HepG2 (cell line): ENCODE results near the gene HOXC4. TPM values are rescaled to one million over a fixed set of nuclear protein-coding genes. Genes with fewer than 3 reads are reported as not detected.

Source experiments
- ATAC-seq: fragments of 200-7000 bp; cut with Tn5 transposase; 3 replicates; pipeline ENCODE4 v1.9.1; 2020; ENCODE audit warnings: mild to moderate bottlenecking, moderate library complexity
- BruUV-seq: library from RNA; stranded (reverse); fragments of 400-500 nt; replicated peaks from 2 replicates; lab custom pipeline; 2021; lab: Mats Ljungman, UMichigan
- CTCF ChIA-PET: fragments of 300-600 bp; formaldehyde crosslinking; extraction: SDS; loops from one replicate; lab custom pipeline; 2021; ENCODE audit warnings: low total read pairs, inconsistent platforms, low intra/inter-chr PET ratio; lab: Yijun Ruan, JAX
- POLR2A ChIA-PET: fragments of 350-600 bp; sonication (Branson Sonifier 250); formaldehyde crosslinking; loops from one replicate; lab custom pipeline; 2020; ENCODE audit warnings: antibody characterized with exemption, inconsistent platforms; lab: Yijun Ruan, JAX
- DNase-seq: peaks from one replicate; pipeline ENCODE4 v3.0.0-alpha.2; 2015; ENCODE audit warnings: low spot score
- FAIRE-seq: peaks from 3 replicates; lab custom pipeline; 2011; peaks lifted over from hg19 to GRCh38; lab: Jason Lieb, UNC
- H2AFZ ChIP-seq: one replicate; pipeline ENCODE4 v1.6.1; 2011; ENCODE audit warnings: low read length, inconsistent platforms
- H3K27ac ChIP-seq: fragments of 300-600 bp; 3 replicates; pipeline ENCODE4 v1.8.0; 2011; ENCODE audit warnings: mixed run types, mild to moderate bottlenecking, mixed read lengths, low read length, inconsistent platforms; ENCODE audit not compliant: insufficient read depth; ENCODE audit errors: extremely low read length
- H3K27me3 ChIP-seq, 2 experiments: fragments of 200-600 bp in 1 of 2; 2 replicates in 1 of 2; 3 replicates in 1 of 2; pipeline versions ENCODE4 v1.6.0 to v1.8.0; 2011; ENCODE audit warnings: low read length in 2 of 2, mild to moderate bottlenecking in 2 of 2, moderate library complexity in 2 of 2, inconsistent platforms in 1 of 2; ENCODE audit not compliant: insufficient read depth in 2 of 2, control insufficient read depth in 1 of 2
- H3K36me3 ChIP-seq, 2 experiments: fragments of 200-600 bp in 1 of 2; replicated peaks in 1 of 2; 2 replicates in 1 of 2; 3 replicates in 1 of 2; pipeline versions ENCODE4 v1.5.1 to v1.8.0; 2011; ENCODE audit warnings: low read length in 2 of 2, inconsistent platforms in 1 of 2; ENCODE audit not compliant: insufficient read depth in 2 of 2, control insufficient read depth in 1 of 2
- H3K4me1 ChIP-seq: 2 replicates; pipeline ENCODE4 v1.5.1; 2012; ENCODE audit warnings: low read length, inconsistent platforms; ENCODE audit not compliant: insufficient read depth
- H3K4me2 ChIP-seq: 2 replicates; pipeline ENCODE4 v1.6.0; 2011; ENCODE audit warnings: low read depth, low read length, inconsistent platforms
- H3K4me3 ChIP-seq, 3 experiments: fragments of 200-600 bp in 1 of 3; sonication (generic), shearing (Covaris generic) in 1 of 3; replicated peaks in 1 of 3; 2 replicates each; pipeline ENCODE4 v1.5.1; 2011 to 2016; ENCODE audit warnings: low read length in 3 of 3, inconsistent platforms in 2 of 3, low read depth in 2 of 3, mild to moderate bottlenecking in 2 of 3, control low read depth in 1 of 3, mixed read lengths in 1 of 3; ENCODE audit not compliant: insufficient read depth in 1 of 3
- H3K79me2 ChIP-seq: one replicate; pipeline ENCODE4 v1.6.1; 2011; ENCODE audit warnings: low read length, inconsistent platforms; ENCODE audit not compliant: insufficient read depth
- H3K9ac ChIP-seq: 2 replicates; pipeline ENCODE4 v1.6.0; 2011; ENCODE audit warnings: mild to moderate bottlenecking, low read depth, low read length, inconsistent platforms; ENCODE audit not compliant: insufficient read depth
- H3K9me3 ChIP-seq: 2 replicates; pipeline ENCODE4 v1.5.1; 2012; ENCODE audit warnings: mild to moderate bottlenecking, low read length
- H4K20me1 ChIP-seq: 2 replicates; pipeline ENCODE4 v1.6.0; 2011; ENCODE audit warnings: inconsistent platforms, mild to moderate bottlenecking, low read length, moderate library complexity; ENCODE audit not compliant: insufficient read depth
- DNMT1 ChIP-seq: sonication (generic); formaldehyde crosslinking; IDR thresholded peaks from 2 replicates; pipeline ENCODE4 v1.5.1; 2020; ENCODE audit warnings: mild to moderate bottlenecking, missing genetic modification reagents
- FOXO1 ChIP-seq: sonication (generic); formaldehyde crosslinking; IDR thresholded peaks from 2 replicates; pipeline ENCODE4 v1.4.0; 2020; ENCODE audit warnings: missing genetic modification reagents
- FOXP1 ChIP-seq, 2 experiments: fragments of 450-650 bp in 1 of 2; IDR thresholded peaks; 2 replicates each; pipeline ENCODE4 v1.6.1; 2017 to 2018; ENCODE audit warnings: antibody characterized with exemption in 1 of 2
- HNF4A ChIP-seq: sonication (generic); formaldehyde crosslinking; IDR thresholded peaks from 2 replicates; pipeline ENCODE4 v1.4.0; 2020; ENCODE audit warnings: missing genetic modification reagents
- ISL2 ChIP-seq: sonication (generic); formaldehyde crosslinking; IDR thresholded peaks from 2 replicates; pipeline ENCODE4 v1.5.0; 2020; ENCODE audit warnings: missing genetic modification reagents
- SP140L ChIP-seq: sonication (generic); formaldehyde crosslinking; IDR thresholded peaks from 2 replicates; pipeline ENCODE4 v1.4.0; 2020; ENCODE audit warnings: missing genetic modification reagents, borderline replicate concordance
- SUZ12 ChIP-seq: fragments of 150-350 bp; IDR thresholded peaks from 2 replicates; pipeline ENCODE4 v1.6.1; 2014; ENCODE audit warnings: low read depth, low read length
- TCF7 ChIP-seq: sonication (generic); IDR thresholded peaks from 2 replicates; pipeline ENCODE4 v1.6.1; 2016; ENCODE audit warnings: antibody characterized with exemption, low read depth
- ZKSCAN8 ChIP-seq: IDR thresholded peaks from 2 replicates; pipeline ENCODE4 v1.6.1; 2016; ENCODE audit warnings: borderline replicate concordance, missing genetic modification reagents, missing compliant biosample characterization
- ZNF30 ChIP-seq: sonication (generic); formaldehyde crosslinking; IDR thresholded peaks from 2 replicates; pipeline ENCODE4 v1.5.0; 2020; ENCODE audit warnings: mild to moderate bottlenecking, missing genetic modification reagents
- ZNF460 ChIP-seq: sonication (generic); formaldehyde crosslinking; IDR thresholded peaks from 2 replicates; pipeline ENCODE4 v1.5.1; 2020; ENCODE audit warnings: missing genetic modification reagents, mild to moderate bottlenecking, borderline replicate concordance
- ZNF766 ChIP-seq: sonication (generic); formaldehyde crosslinking; IDR thresholded peaks from 2 replicates; pipeline ENCODE4 v1.5.0; 2020; ENCODE audit warnings: missing genetic modification reagents, borderline replicate concordance
- ZNF773 ChIP-seq: sonication (generic); formaldehyde crosslinking; IDR thresholded peaks from 2 replicates; pipeline ENCODE4 v1.4.0; 2020; ENCODE audit warnings: missing genetic modification reagents, borderline replicate concordance
- ZNF790 ChIP-seq: sonication (generic); formaldehyde crosslinking; IDR thresholded peaks from 2 replicates; pipeline ENCODE4 v1.8.0; 2022; ENCODE audit warnings: missing genetic modification reagents, mild to moderate bottlenecking, borderline replicate concordance
- ZNF850 ChIP-seq: sonication (generic); formaldehyde crosslinking; conservative IDR thresholded peaks from 2 replicates; pipeline ENCODE4 v1.9.0; 2021; ENCODE audit warnings: mild to moderate bottlenecking, missing genetic modification reagents
- WGBS: methylation state at CpG from one replicate; pipeline ENCODE4 v1.1.6; 2017; ENCODE audit warnings: low lambda C conversion rate; 5-methylcytosine and 5-hydroxymethylcytosine counted together
- in situ Hi-C: cut with HindIII; loops from 2 replicates; pipeline ENCODE4 v1.10.0; 2017; ENCODE audit warnings: low pct_unique_long_range_greater_than_20kb; ENCODE audit not compliant: extremely low pct_ligation_motif_present
- intact Hi-C: fragments of 100-400 bp; cut with micrococcal nuclease; formaldehyde crosslinking; loops from one replicate; pipeline ENCODE4 v1.10.0; 2022; ENCODE audit not compliant: unreplicated experiment
- polyA plus RNA-seq, 8 experiments: library from polyadenylated mRNA; depleted of rRNA in 3 of 8; stranded (reverse) in 7 of 8; unstranded in 1 of 8; fragments of >200 nt; fragmentation: Illumina TruSeq in 4 of 8; extraction: Trizol in 4 of 8; gene quantifications; 2 replicates each; pipeline versions ENCODE4 v1.2.1 to v1.2.3, GENCODE V29; 2011 to 2016; ENCODE audit warnings: low read depth in 4 of 8, missing spikeins in 1 of 8, mixed read lengths in 1 of 8; ENCODE audit not compliant: insufficient read depth in 1 of 8
- total RNA-seq, 5 experiments: library from RNA; depleted of rRNA; stranded (reverse); fragments of >200 nt; fragmentation: Illumina TruSeq; extraction: Trizol; gene quantifications; 2 replicates each; pipeline ENCODE4 v1.2.3, GENCODE V29; 2016; ENCODE audit warnings: low read depth in 1 of 5
- TF ChIP-seq, protein P1 (sequence below): IDR thresholded peaks from 2 replicates; pipeline ENCODE4 v1.6.1; 2016; ENCODE audit warnings: missing genetic modification reagents, missing compliant biosample characterization
- TF ChIP-seq, protein P2 (sequence below): sonication (generic); formaldehyde crosslinking; IDR thresholded peaks from 2 replicates; pipeline ENCODE4 v1.4.0; 2020; ENCODE audit warnings: mild to moderate bottlenecking, missing genetic modification reagents
- TF ChIP-seq, protein P3 (sequence below): IDR thresholded peaks from 2 replicates; pipeline ENCODE4 v1.6.1; 2016
- TF ChIP-seq, protein P4 (sequence below): sonication (generic); formaldehyde crosslinking; IDR thresholded peaks from 2 replicates; pipeline ENCODE4 v1.4.0; 2020; ENCODE audit warnings: missing genetic modification reagents, borderline replicate concordance

HOXC4 gene
- total and polyA plus RNA-seq, 2 of the 13 experiments (the other 11 are each of a cell fraction or from before 2014, with no cell fraction given) = not detected

DNA sequence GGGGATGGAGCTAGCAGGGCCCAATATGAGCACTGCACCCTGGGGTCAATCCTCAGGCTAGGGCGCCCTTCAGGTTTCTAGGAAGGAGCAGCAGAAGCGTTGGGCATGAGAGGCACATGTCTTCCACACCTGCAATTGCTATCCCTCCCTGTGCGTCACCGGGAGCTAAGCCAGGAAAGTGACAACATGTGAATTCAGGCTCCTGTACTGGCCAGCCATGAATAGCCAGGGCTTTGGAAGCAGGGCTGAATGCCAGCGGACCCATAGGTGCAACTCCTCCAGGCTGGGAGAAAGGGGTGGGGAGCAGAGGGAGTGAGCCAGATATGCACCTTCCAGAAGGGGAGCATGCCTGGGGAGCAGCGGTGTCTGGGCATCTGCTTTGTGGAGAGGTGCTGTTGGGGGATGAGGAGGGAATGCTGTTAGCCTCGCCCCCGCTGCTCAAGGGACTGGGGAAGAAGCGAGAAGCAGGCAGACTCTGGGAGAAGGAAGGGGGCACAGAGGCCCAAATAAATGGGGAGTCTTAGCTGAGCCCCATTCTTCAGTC is 14.7 kb upstream of the HOXC4 start:
- ATAC-seq (no peak), DNase-seq (no peak), FAIRE-seq (no peak)
- H3K4me1 ChIP-seq = no peaks in the 10 kb centered on the region
- no peak overlapping the region for H3K4me2 ChIP-seq
- H2AFZ ChIP-seq = no peak overlapping the region
- H3K36me3 ChIP-seq = no peaks in the 10 kb centered on the region
- H4K20me1 ChIP-seq = no peaks in the 10 kb centered on the region
- in situ Hi-C loops = no loop called here
- H3K9me3 ChIP-seq = no peaks in the 10 kb centered on the region
- CTCF ChIA-PET = no interaction called here
- intact Hi-C loops = no loop called here
- H3K27ac ChIP-seq = no peak overlapping the region
- H3K27me3 ChIP-seq = peaks cover 8 to 56% of the 10 kb centered on the region in 2 experiments
- H3K9ac ChIP-seq = no peak overlapping the region
- BruUV-seq = no TSS peak
- POLR2A ChIA-PET = no interaction called here
- no peaks in the 10 kb centered on the region for H3K79me2 ChIP-seq
- WGBS = 41% methylated on average over 9 of the region's 9 CpGs
- no peak overlapping the region for H3K4me3 ChIP-seq
- no peak for TF ChIP-seq ZNF850 (CRISPR knock-in tag)
- no peak for TF ChIP-seq ZNF766 (CRISPR knock-in tag)
- no peak for TF ChIP-seq FOXP1 (IDR thresholded peaks at IDR 0.05)
- no peak for TF ChIP-seq FOXP1 (CRISPR knock-in tag; IDR thresholded peaks at IDR 0.05)
- TF ChIP-seq ZNF460 (CRISPR knock-in tag) = no peak
- no peak for TF ChIP-seq SUZ12
- TF ChIP-seq ZNF30 = no peak
- TF ChIP-seq ISL2 (CRISPR knock-in tag) = no peak
- TF ChIP-seq, protein P1, sequence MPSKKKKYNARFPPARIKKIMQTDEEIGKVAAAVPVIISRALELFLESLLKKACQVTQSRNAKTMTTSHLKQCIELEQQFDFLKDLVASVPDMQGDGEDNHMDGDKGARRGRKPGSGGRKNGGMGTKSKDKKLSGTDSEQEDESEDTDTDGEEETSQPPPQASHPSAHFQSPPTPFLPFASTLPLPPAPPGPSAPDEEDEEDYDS (CRISPR knock-in tag) = no peak
- TF ChIP-seq TCF7 = no peak
- no peak for TF ChIP-seq SP140L (CRISPR knock-in tag)
- TF ChIP-seq HNF4A (CRISPR knock-in tag) = no peak
- TF ChIP-seq, protein P2, sequence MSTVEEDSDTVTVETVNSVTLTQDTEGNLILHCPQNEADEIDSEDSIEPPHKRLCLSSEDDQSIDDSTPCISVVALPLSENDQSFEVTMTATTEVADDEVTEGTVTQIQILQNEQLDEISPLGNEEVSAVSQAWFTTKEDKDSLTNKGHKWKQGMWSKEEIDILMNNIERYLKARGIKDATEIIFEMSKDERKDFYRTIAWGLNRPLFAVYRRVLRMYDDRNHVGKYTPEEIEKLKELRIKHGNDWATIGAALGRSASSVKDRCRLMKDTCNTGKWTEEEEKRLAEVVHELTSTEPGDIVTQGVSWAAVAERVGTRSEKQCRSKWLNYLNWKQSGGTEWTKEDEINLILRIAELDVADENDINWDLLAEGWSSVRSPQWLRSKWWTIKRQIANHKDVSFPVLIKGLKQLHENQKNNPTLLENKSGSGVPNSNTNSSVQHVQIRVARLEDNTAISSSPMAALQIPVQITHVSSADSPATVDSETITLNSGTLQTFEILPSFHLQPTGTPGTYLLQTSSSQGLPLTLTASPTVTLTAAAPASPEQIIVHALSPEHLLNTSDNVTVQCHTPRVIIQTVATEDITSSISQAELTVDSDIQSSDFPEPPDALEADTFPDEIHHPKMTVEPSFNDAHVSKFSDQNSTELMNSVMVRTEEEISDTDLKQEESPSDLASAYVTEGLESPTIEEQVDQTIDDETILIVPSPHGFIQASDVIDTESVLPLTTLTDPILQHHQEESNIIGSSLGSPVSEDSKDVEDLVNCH (CRISPR knock-in tag) = no peak
- no peak for TF ChIP-seq ZNF790 (CRISPR knock-in tag)
- TF ChIP-seq ZNF773 (CRISPR knock-in tag) = no peak
- TF ChIP-seq DNMT1 (CRISPR knock-in tag) = no peak
- TF ChIP-seq, protein P3, sequence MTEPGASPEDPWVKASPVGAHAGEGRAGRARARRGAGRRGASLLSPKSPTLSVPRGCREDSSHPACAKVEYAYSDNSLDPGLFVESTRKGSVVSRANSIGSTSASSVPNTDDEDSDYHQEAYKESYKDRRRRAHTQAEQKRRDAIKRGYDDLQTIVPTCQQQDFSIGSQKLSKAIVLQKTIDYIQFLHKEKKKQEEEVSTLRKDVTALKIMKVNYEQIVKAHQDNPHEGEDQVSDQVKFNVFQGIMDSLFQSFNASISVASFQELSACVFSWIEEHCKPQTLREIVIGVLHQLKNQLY (CRISPR knock-in tag) = no peak
- TF ChIP-seq, protein P4, sequence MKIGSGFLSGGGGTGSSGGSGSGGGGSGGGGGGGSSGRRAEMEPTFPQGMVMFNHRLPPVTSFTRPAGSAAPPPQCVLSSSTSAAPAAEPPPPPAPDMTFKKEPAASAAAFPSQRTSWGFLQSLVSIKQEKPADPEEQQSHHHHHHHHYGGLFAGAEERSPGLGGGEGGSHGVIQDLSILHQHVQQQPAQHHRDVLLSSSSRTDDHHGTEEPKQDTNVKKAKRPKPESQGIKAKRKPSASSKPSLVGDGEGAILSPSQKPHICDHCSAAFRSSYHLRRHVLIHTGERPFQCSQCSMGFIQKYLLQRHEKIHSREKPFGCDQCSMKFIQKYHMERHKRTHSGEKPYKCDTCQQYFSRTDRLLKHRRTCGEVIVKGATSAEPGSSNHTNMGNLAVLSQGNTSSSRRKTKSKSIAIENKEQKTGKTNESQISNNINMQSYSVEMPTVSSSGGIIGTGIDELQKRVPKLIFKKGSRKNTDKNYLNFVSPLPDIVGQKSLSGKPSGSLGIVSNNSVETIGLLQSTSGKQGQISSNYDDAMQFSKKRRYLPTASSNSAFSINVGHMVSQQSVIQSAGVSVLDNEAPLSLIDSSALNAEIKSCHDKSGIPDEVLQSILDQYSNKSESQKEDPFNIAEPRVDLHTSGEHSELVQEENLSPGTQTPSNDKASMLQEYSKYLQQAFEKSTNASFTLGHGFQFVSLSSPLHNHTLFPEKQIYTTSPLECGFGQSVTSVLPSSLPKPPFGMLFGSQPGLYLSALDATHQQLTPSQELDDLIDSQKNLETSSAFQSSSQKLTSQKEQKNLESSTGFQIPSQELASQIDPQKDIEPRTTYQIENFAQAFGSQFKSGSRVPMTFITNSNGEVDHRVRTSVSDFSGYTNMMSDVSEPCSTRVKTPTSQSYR (CRISPR knock-in tag) = no peak
- no peak for TF ChIP-seq FOXO1 (CRISPR knock-in tag)
- TF ChIP-seq ZKSCAN8 (CRISPR knock-in tag) = no peak
